ENCODE data around the gene DEGS1. TPM values are rescaled to one million over a fixed set of nuclear protein-coding genes. Genes with fewer than 3 reads are reported as not detected.

The DEGS1 gene
- polyA plus RNA-seq, 4 donors: 50.4 to 87.0 (median 61.5) TPM

- no peak for DNase-seq (ENCODE audit: low read depth in 4 of 4, low spot score in 3 of 4)
Observed at GRCh38 chr1:224211206-224211962, 28.3 kb downstream of the DEGS1 start.

DNA sequence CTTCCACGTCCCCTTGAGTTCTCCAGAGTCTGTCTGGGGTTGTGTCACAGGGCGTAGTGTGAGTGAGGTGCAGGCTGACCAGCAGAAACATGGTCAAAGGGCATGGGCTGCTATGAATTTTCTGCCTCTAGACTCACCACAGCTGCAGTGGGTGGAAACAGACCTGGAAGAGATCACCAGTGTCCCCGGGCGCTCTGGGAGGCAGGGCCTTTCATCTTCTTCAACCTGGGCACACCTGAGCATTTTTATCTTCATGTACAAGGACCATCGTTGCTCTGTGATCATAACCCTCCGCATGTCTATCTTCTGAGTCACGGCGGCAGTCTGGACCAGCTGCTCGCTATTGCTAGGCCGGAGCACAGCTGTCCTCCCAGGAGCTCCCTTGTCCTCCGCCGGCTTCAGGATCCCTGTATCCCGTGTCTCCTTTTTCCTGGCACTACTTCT is 29.6 kb downstream of the DEGS1 start:
- no peak for DNase-seq (ENCODE audit: low read depth in 4 of 4, low spot score in 3 of 4)

- DNase-seq (ENCODE audit: low read depth in 4 of 4, low spot score in 3 of 4): no peak
Observed at GRCh38 chr1:224213438-224214119, 30.5 kb downstream of the DEGS1 start.

DNA sequence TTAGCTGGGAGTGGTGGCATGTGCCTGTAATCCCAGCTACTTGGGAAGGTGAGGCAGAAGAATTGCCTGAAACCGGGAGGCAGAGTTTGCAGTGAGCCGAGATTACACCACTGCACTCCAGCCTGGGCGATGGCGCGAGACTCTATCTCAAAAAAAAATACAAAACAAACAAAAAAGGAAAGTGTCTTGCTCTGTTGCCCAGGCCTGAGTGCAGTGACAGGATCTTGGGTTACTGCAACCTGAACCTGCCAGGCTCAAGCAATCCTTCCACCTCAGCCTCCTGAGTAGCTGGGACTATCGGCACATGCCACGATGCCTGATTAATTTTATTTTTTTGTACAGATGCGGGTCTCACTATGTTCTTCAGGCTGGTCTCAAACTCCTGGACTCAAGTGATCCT is 33.3 kb downstream of the DEGS1 start:
- no peak for DNase-seq (ENCODE audit: low read depth in 4 of 4, low spot score in 3 of 4)

- DNase-seq (ENCODE audit: low read depth in 4 of 4, low spot score in 3 of 4): no peak
Observed at GRCh38 chr1:224217655-224218623, 34.9 kb downstream of the DEGS1 start.

DNA sequence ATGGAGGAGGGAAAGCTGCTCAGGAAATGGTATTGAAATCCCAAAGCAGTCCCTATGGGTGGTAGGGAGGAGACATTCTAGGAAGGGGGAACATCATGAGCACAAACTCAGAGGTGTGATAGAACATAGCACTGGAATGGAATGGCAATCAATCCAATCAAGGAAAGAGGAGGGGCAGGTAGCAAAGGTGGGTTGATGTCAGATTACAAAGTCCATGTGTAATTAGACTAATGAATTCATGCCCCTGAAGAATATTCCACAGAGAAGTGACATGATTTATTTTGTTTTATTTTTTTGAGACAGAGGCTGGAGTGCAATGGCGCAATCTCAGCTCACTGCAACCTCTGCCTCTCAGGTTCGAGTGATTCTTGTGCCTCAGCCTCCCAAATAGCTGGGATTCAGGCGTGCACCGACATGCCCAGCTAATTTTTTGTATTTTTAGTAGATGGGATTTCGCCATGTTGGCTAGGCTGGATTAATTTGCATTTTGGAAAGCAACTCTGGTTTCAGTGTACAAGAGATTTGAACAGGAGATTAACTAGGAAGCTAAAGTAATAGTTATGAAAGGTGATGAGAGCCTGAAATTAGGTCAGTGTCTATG is 36.1 kb downstream of the DEGS1 start:
- DNase-seq (ENCODE audit: low read depth in 4 of 4, low spot score in 3 of 4): no peak

DNA sequence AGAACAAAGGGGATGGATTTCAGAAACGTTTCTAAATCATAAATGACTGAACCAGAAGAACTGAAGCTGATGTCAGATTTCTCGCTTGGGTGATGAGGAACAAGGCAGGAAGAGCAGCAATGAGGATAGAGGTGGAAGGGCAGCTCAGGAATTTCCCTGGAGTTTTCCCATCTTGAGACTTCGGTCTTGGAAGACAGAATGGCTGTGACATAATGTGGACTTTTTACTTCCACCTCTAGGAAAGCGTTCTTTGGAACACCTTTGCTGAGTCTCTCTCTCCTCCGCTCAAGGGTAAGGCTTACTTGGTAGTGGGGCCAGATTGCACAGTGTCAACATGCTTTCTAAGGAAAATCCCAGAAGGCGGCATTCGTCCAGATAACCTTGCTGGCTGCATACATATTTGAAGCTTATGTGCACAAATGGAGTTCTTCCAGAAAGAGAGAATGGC is 36.6 kb downstream of the DEGS1 start:
- no peak for DNase-seq (ENCODE audit: low read depth in 4 of 4, low spot score in 3 of 4)

- no peak for DNase-seq (ENCODE audit: low read depth in 4 of 4, low spot score in 3 of 4)
Observed at GRCh38 chr1:224223819-224224714, 41.0 kb downstream of the DEGS1 start.

DNA sequence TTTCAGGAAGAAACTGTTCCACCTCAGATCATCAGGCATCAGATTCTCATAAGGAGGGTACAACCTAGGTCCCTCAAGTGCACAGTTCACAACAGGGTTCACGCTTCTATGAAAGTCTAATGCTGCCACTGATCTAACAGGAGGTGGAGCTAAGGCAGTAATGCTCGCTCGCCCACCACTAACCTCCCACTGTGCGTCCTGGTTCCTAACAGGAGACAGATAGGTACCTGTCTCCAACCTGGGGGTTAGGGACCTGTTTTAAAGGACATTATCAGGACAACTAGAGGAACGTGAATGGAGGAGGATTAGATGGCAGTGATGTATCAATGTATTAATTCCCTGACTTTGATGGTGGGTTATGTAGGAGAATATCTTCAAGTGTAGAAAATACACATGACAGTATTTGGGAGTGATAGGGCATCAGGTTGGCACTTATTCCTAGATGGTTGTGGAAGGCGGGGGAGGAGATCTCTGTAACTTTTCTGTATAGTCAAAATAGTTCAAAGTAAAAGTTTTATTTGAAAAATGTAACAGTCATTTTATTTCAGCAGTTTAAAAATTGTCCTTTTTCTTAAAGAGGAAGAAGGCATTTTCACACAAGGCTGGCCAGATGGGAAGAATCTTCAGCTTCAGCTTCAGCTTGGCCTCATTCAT is 43.9 kb downstream of the DEGS1 start:
- DNase-seq (ENCODE audit: low read depth in 4 of 4, low spot score in 3 of 4): no peak

DNA sequence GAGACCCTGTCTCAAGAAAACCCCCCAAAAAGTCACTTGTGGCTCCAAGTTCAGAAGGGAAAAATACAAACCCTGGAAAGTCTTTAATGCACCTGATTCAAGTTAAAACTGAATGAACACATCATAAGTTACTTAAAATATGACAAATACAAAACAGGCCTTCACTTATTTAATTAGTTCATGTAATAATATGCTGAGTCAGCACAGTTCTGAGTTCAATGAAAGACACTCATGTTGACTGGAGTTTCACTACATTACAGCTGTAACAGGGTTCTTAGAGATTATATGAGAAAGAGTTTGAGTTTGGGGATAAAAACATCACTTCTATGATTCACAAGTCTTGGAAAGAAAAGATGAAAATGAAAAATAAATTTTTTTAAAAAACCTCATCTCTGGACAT is 51.0 kb downstream of the DEGS1 start:
- no peak for DNase-seq (ENCODE audit: low read depth in 4 of 4, low spot score in 3 of 4)

DNA sequence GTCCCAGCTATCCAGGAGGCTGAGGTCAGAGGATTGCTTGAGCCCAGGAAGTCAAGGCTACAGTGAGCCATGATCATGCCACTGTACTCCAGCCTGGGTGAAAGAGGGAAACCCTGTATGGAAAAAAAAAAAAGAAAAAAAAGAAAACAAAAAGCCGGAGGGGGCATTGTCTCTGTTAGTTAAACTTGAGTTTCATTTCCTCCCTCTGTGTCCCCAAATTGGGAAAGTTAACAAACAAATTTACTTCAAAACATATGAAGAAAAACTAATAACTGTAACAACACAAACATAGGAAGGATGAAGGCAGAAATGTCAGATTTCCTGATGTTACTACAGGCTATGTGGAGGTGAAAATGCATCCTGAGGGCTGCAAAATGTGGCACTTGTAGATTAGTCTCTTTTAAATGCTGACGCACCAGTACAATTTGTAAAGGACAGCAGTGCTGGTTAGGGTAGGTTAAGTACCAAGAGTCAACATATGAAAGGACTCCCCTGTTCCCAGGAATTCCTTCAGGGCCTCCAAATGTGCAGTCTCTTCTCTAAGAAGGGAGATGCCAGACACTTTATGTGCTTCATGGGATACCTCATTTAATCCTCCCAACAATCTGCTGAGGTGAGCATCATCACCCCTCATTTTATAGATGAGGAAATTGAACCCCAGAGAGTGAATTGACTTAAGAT is 52.9 kb downstream of the DEGS1 start:
- DNase-seq (ENCODE audit: low read depth in 4 of 4, low spot score in 3 of 4): no peak

GRCh38 chr1:224237119-224237881 is 54.3 kb downstream of the DEGS1 start:
- no peak for DNase-seq (ENCODE audit: low read depth in 4 of 4, low spot score in 3 of 4)

- no peak for DNase-seq (ENCODE audit: low read depth in 4 of 4, low spot score in 3 of 4)
Observed at GRCh38 chr1:224238212-224238611, 55.2 kb downstream of the DEGS1 start.

- no peak for DNase-seq (ENCODE audit: low read depth in 4 of 4, low spot score in 3 of 4)
Observed at GRCh38 chr1:224238756-224239155, 55.7 kb downstream of the DEGS1 start.
